DOHH2 (cell line): ENCODE data around the gene CCDC106.

Source experiments
- CTCF ChIP-seq: fragments of 200-600 bp; sonication (generic); IDR thresholded peaks from one replicate; pipeline ENCODE4 v1.5.1; 2014; ENCODE audit warnings: antibody characterized with exemption, mild to moderate bottlenecking, low read depth, low read length; ENCODE audit not compliant: poor library complexity, severe bottlenecking
- EZH2phosphoT487 ChIP-seq: fragments of 200-600 bp; sonication (generic); IDR thresholded peaks from 2 replicates; pipeline ENCODE4 v1.6.1; 2017; ENCODE audit warnings: borderline replicate concordance, mild to moderate bottlenecking, antibody characterized with exemption, low read length, moderate library complexity, mixed read lengths

DNA sequence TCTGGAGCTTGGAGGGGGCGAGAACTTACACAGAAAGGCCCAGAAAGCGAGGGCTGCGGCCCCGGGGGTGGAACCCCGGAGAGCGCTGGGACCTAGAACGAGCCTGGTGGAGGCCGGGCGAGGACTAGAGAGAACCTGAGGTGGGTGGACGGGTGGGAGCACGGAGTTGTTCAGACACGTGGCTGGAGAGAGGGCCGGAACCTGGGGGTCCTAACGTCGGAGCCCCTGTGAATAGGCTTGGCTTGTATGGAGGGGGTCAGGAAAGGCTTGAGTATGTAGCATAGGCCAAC, 4.2 kb upstream of the CCDC106 start:
- TF ChIP-seq CTCF (no peak), EZH2phosphoT487 (no peak)
